Endothelial cell of umbilical vein (primary cell): Measurements from ENCODE around the gene VTI1A.

Experiments used
- EZH2 ChIP-seq: IDR thresholded peaks from 2 replicates; pipeline ENCODE4 v1.6.1; 2012; ENCODE audit warnings: borderline replicate concordance, low read depth, mild to moderate bottlenecking, moderate library complexity, low read length, inconsistent platforms; ENCODE audit not compliant: severe bottlenecking
- FOS ChIP-seq: IDR thresholded peaks from 2 replicates; pipeline ENCODE4 v1.6.1; 2011; ENCODE audit warnings: mild to moderate bottlenecking, low read length, moderate library complexity, borderline replicate concordance; ENCODE audit not compliant: insufficient read depth
- GATA2 ChIP-seq: IDR thresholded peaks from 2 replicates; pipeline ENCODE4 v1.7.0; 2011; ENCODE audit warnings: low read depth, mild to moderate bottlenecking, moderate library complexity, mixed read lengths, low read length; ENCODE audit not compliant: insufficient read length, insufficient read depth
- JUN ChIP-seq: IDR thresholded peaks from 2 replicates; pipeline ENCODE4 v1.6.1; 2011; ENCODE audit warnings: borderline replicate concordance, low read depth; ENCODE audit not compliant: insufficient read length, insufficient read depth
- MYC ChIP-seq: IDR thresholded peaks from one replicate; pipeline ENCODE4 v1.6.1; 2011; ENCODE audit warnings: mild to moderate bottlenecking, low read depth, low read length
- POLR2A ChIP-seq: IDR thresholded peaks from 2 replicates; pipeline ENCODE4 v1.6.1; 2012; ENCODE audit warnings: low read depth, mild to moderate bottlenecking, control low read depth, low read length
- POLR2AphosphoS5 ChIP-seq: IDR thresholded peaks from 2 replicates; pipeline ENCODE4 v1.6.1; 2012; ENCODE audit warnings: low read depth, mild to moderate bottlenecking, control low read depth, low read length, moderate library complexity; ENCODE audit not compliant: insufficient read depth
- TF ChIP-seq, protein P1 (sequence below), 2 donors: IDR thresholded peaks; 1 replicate in 1 of 2; 2 replicates in 1 of 2; pipeline ENCODE4 v1.5.1; 2011; ENCODE audit warnings: low read length in 2 of 2, mild to moderate bottlenecking in 2 of 2, moderate library complexity in 2 of 2, control low read depth in 1 of 2, inconsistent platforms in 1 of 2, low read depth in 1 of 2; ENCODE audit not compliant: insufficient read depth in 1 of 2; ENCODE audit errors: extremely low read depth in 1 of 2
- TF ChIP-seq, protein P2 (sequence below): IDR thresholded peaks from 2 replicates; pipeline ENCODE4 v1.6.1; 2011; ENCODE audit not compliant: insufficient read depth, insufficient read length

DNA sequence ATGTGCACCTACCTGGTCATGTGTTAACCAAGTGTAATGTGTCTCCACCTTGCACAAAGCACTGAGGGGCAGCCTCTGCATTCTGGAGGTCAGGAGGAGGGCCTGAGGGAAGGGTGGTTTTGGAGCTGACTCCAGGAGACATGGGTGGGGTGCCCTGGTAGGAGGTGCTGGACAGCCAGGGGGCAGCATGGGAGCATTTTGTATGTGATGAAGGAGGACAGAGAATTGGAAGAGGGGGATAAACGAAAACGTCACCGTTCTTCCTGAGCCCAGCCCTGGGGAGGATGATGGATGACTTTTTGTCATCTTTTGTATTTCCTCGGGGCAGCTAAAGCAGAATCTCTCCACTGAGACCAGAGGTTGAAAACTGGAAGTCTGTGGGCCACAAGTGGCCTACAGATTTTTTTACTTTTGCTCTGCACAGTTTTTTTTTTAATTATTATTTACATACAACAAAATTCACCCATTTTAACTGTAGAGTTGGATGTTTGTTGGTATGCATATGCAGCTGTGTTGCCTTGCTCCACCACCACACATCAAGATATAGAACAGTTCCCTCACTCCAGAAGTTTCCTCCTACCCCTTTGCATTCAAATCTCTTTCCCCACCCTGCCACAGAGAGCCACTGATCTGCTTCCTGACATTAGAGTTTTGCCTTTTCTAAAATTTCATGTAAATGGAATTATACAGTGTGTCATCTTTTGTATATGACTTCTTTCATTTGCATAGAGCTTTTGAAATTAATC is 242.5 kb downstream of the VTI1A start:
- TF ChIP-seq, protein P1, sequence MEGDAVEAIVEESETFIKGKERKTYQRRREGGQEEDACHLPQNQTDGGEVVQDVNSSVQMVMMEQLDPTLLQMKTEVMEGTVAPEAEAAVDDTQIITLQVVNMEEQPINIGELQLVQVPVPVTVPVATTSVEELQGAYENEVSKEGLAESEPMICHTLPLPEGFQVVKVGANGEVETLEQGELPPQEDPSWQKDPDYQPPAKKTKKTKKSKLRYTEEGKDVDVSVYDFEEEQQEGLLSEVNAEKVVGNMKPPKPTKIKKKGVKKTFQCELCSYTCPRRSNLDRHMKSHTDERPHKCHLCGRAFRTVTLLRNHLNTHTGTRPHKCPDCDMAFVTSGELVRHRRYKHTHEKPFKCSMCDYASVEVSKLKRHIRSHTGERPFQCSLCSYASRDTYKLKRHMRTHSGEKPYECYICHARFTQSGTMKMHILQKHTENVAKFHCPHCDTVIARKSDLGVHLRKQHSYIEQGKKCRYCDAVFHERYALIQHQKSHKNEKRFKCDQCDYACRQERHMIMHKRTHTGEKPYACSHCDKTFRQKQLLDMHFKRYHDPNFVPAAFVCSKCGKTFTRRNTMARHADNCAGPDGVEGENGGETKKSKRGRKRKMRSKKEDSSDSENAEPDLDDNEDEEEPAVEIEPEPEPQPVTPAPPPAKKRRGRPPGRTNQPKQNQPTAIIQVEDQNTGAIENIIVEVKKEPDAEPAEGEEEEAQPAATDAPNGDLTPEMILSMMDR (IDR thresholded peaks at IDR 0.05; ENCODE audit: extremely low read depth in 1 of 2, insufficient read depth in 1 of 2, low read depth in 1 of 2, low read length in 2 of 2), result peak in 1 of 2 donors; percentile 23
- TF ChIP-seq POLR2A (no peak), EZH2 (no peak), POLR2AphosphoS5 (no peak), MYC (no peak), FOS (no peak), JUN (no peak), GATA2 (no peak)
- TF ChIP-seq, protein P2, sequence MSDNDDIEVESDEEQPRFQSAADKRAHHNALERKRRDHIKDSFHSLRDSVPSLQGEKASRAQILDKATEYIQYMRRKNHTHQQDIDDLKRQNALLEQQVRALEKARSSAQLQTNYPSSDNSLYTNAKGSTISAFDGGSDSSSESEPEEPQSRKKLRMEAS, result no peak
